Activated CD4-positive, alpha-beta T cell treated with anti-CD3 and anti-CD28 coated beads, Interleukin-2, amount 10 ng/mL, durations not matched to agents 7 days and 5 days (primary cell): ENCODE measurements around the gene ATXN1. TPM values are rescaled to one million over a fixed set of nuclear protein-coding genes. Genes with fewer than 3 reads are reported as not detected.
"Not testable (repeated sequence)": the region's sequence is repeated elsewhere in the genome, so short reads cannot be mapped to it uniquely, and the experiment has no call there.

Source experiments
- CTCF ChIA-PET: fragments of 350-600 bp; sonication (Branson Sonifier 250); formaldehyde crosslinking; loops from one replicate; lab custom pipeline; 2021; ENCODE audit warnings: antibody characterized with exemption; lab: Charles Lee
- POLR2A ChIA-PET: fragments of 350-600 bp; sonication (Branson Sonifier 250); formaldehyde crosslinking; loops from one replicate; lab custom pipeline; 2021; ENCODE audit warnings: antibody characterized with exemption; lab: Charles Lee
- DNase-seq: peaks from one replicate; pipeline ENCODE4 v3.0.0-alpha.2; 2020
- H3K27ac Mint-ChIP-seq: one replicate; pipeline ENCODE4 v1.8.0; 2021; ENCODE audit warnings: mild to moderate bottlenecking, moderate library complexity, mixed read lengths
- H3K27me3 Mint-ChIP-seq: one replicate; pipeline ENCODE4 v1.8.0; 2021; ENCODE audit warnings: mixed read lengths
- H3K36me3 Mint-ChIP-seq: one replicate; pipeline ENCODE4 v1.8.0; 2021; ENCODE audit warnings: low read depth, mixed read lengths
- H3K4me1 Mint-ChIP-seq: one replicate; pipeline ENCODE4 v1.8.0; 2021; ENCODE audit warnings: mixed read lengths
- H3K4me3 Mint-ChIP-seq: one replicate; pipeline ENCODE4 v1.8.0; 2021; ENCODE audit warnings: mild to moderate bottlenecking, moderate library complexity, mixed read lengths
- H3K9me3 Mint-ChIP-seq: one replicate; pipeline ENCODE4 v1.8.0; 2021; ENCODE audit warnings: mixed read lengths
- total RNA-seq, 2 experiments: library from RNA; stranded (reverse); gene quantifications; one replicate each; pipeline ENCODE4 v1.2.3, GENCODE V29; 2021

ATXN1 gene
- total RNA-seq, 2 experiments from 2014 or later: 36.0 to 40.4 TPM

GRCh38 chr6:16540383-16540782 lies 220.9 kb downstream of the ATXN1 start:
- H3K4me3 Mint-ChIP-seq, H3K9me3 Mint-ChIP-seq, H3K36me3 Mint-ChIP-seq, H3K4me1 Mint-ChIP-seq, POLR2A ChIA-PET, H3K27me3 Mint-ChIP-seq, H3K27ac Mint-ChIP-seq, DNase-seq: not testable (repeated sequence)
- CTCF ChIA-PET: interaction anchor here (0.6 to 1.5 kb wide), 4 partner anchors 12 to 424 kb away, joined by 3 to 4 read pairs (median 3); no protein-coding TSS in a partner anchor

DNA sequence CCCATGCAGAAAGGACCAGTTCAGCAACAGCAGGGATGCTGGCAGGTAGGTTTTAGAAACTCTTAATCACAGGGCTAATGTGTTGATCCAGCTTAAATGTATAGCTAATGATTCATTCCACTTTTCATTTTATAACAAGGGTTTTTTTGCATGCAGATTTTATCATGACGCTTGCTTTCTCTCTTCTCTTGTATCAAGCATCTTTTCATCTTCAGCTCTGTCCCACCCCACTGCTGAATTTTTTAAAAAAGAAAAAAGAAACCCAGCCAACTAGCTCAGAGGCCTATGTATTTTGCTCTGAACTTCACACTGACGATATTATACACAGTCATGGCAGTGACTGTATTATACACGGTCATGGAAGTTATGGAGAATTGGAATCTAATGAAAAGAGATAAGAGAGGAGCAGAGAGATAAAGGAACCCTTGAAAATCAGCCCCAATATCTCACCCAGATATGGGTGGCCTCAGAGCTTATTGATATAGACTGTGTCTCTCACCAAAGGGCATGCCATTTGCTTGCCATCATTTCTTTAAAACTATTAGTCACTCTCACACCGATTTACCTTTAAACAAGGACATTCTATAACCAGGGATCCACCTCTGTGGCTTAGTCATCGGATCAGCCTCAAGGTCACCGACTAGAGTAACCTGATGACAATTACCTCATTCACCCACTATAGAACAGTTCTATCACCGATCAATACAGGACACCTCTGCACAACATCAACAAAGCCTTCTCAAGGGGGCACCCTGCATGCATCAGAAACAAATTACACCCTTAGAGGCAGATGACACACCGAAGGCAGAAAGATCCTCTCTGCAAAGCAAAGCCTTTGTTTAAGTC lies 222.0 kb downstream of the ATXN1 start:
- Mint-ChIP-seq H3K27ac (no peak overlapping the region), H3K4me3 (no peak overlapping the region), H3K36me3 (no peaks in the 10 kb centered on the region), H3K4me1 (no peaks in the 10 kb centered on the region), H3K9me3 (no peaks in the 10 kb centered on the region), H3K27me3 (no peaks in the 10 kb centered on the region)
- DNase-seq: no peak
- CTCF ChIA-PET: no interaction called here
- POLR2A ChIA-PET: no interaction called here

- no peak overlapping the region for H3K4me3 Mint-ChIP-seq
- DNase-seq: no peak
- ChIA-PET POLR2A (no interaction called here), CTCF (no interaction called here)
- no peaks in the 10 kb centered on the region for H3K9me3 Mint-ChIP-seq
- no peak overlapping the region for H3K27ac Mint-ChIP-seq
- H3K4me1 Mint-ChIP-seq: peaks cover 4% of the 10 kb centered on the region
- no peaks in the 10 kb centered on the region for H3K27me3 Mint-ChIP-seq
- no peaks in the 10 kb centered on the region for H3K36me3 Mint-ChIP-seq
Observed at GRCh38 chr6:16535564-16535963, 225.7 kb downstream of the ATXN1 start.

GRCh38 chr6:16533721-16534136 lies 227.5 kb downstream of the ATXN1 start:
- H3K27me3 Mint-ChIP-seq: no peaks in the 10 kb centered on the region
- H3K4me3 Mint-ChIP-seq: no peak overlapping the region
- no peak overlapping the region for H3K27ac Mint-ChIP-seq
- DNase-seq: no peak
- H3K9me3 Mint-ChIP-seq: no peaks in the 10 kb centered on the region
- no peaks in the 10 kb centered on the region for H3K36me3 Mint-ChIP-seq
- ChIA-PET POLR2A (no interaction called here), CTCF (interaction anchor here (1.1 kb wide), 1 partner anchor 25 kb away, joined by 3 read pairs; no protein-coding TSS in a partner anchor)
- H3K4me1 Mint-ChIP-seq: peaks cover 4% of the 10 kb centered on the region

GRCh38 chr6:16533210-16533609 lies 228.1 kb downstream of the ATXN1 start:
- Mint-ChIP-seq H3K4me1 (peaks cover 4% of the 10 kb centered on the region), H3K4me3 (no peak overlapping the region), H3K27me3 (no peaks in the 10 kb centered on the region), H3K36me3 (no peaks in the 10 kb centered on the region), H3K9me3 (no peaks in the 10 kb centered on the region), H3K27ac (no peak overlapping the region)
- ChIA-PET POLR2A (no interaction called here), CTCF (interaction anchor here (1.1 kb wide), 1 partner anchor 25 kb away, joined by 3 read pairs; no protein-coding TSS in a partner anchor)
- no peak for DNase-seq

DNA sequence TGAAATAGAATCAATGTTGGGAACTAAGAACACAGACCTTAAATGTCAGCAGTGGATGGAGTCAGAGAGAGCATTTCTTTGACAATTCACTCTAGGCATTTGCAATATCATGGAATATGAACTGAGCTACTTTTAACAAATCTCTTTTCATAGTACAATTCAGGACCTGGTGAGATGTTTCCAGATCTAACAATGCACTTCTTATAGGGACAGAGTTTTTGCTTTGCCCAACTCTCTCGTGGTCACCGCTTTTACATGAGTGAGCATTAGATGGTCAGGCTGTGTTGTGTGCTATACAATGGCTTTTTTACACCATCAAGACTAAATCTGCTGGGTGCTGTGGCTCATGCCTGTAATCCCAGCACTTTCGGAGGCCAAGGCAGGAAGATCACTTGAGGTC lies 233.6 kb downstream of the ATXN1 start:
- ChIA-PET CTCF (interaction anchor here (0.9 kb wide), 1 partner anchor 16 kb away, joined by 3 read pairs; no protein-coding TSS in a partner anchor), POLR2A (no interaction called here)
- Mint-ChIP-seq H3K9me3 (peaks cover 4% of the 10 kb centered on the region), H3K4me3 (no peak overlapping the region), H3K36me3 (peaks cover 8% of the 10 kb centered on the region), H3K4me1 (peaks cover 6% of the 10 kb centered on the region), H3K27me3 (no peaks in the 10 kb centered on the region), H3K27ac (no peak overlapping the region)
- DNase-seq: no peak

DNA sequence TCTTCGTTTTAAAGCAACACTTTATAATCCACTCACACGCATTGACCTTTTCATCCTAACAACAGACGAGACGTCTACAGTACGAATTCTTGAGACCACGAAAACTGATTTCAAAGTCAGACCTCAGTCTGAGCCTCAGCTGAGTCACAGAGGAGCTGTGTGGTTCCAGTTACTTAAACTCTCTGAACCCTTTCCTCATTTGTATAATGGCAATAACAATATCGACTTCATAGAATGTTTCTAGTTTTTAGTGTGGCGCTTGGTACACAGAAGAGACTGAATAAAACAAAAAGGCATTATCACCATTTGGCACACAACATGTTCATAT lies 236.9 kb downstream of the ATXN1 start:
- H3K36me3 Mint-ChIP-seq: peaks cover 17% of the 10 kb centered on the region
- no peak for DNase-seq
- peaks cover 12% of the 10 kb centered on the region for H3K4me1 Mint-ChIP-seq
- ChIA-PET POLR2A (no interaction called here), CTCF (interaction anchor here (1.3 to 1.7 kb wide), 2 partner anchors 10 to 238 kb away, joined by 4 read pairs; no protein-coding TSS in a partner anchor)
- no peaks in the 10 kb centered on the region for H3K27me3 Mint-ChIP-seq
- peaks cover 4% of the 10 kb centered on the region for H3K9me3 Mint-ChIP-seq
- no peak overlapping the region for H3K27ac Mint-ChIP-seq
- H3K4me3 Mint-ChIP-seq: no peak overlapping the region

- ChIA-PET POLR2A (no interaction called here), CTCF (interaction anchor here (0.6 to 1.7 kb wide), 5 partner anchors 10 to 238 kb away, joined by 3 to 4 read pairs (median 4); no protein-coding TSS in a partner anchor)
- Mint-ChIP-seq H3K4me1 (peaks cover 15% of the 10 kb centered on the region), H3K27ac (no peak overlapping the region), H3K4me3 (no peak overlapping the region), H3K36me3 (peaks cover 17% of the 10 kb centered on the region), H3K27me3 (no peaks in the 10 kb centered on the region), H3K9me3 (peaks cover 4% of the 10 kb centered on the region)
- DNase-seq: no peak
Observed at GRCh38 chr6:16523606-16524379, 237.5 kb downstream of the ATXN1 start.

- Mint-ChIP-seq H3K27ac (no peak overlapping the region), H3K4me3 (no peak overlapping the region), H3K4me1 (peaks cover 23% of the 10 kb centered on the region), H3K27me3 (no peaks in the 10 kb centered on the region), H3K9me3 (peaks cover 4% of the 10 kb centered on the region), H3K36me3 (peaks cover 17% of the 10 kb centered on the region)
- ChIA-PET CTCF (interaction anchor here (0.7 to 1.1 kb wide), 3 partner anchors 12 to 196 kb away, joined by 3 to 4 read pairs (median 3); no protein-coding TSS in a partner anchor), POLR2A (no interaction called here)
- no peak for DNase-seq
Observed at GRCh38 chr6:16522937-16523336, 238.3 kb downstream of the ATXN1 start.

DNA sequence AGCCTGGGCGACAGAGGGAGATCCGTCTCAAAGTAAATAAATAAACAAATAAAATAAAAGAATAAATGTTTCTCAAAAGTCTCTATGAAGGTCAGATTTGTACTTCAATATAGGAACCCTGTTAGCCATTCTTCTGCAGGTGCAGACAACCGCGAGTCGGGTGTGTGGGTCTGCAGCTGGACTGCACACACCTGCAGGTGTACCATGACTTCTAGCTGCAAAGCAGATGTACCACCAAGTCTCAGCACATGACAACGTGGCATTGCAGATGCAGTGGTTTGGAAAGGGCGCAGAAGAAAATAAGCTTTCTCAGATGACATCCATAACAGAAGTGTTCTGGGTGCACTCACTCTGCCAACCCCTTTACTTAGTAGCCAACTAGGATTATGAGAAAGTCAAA lies 239.7 kb downstream of the ATXN1 start:
- H3K4me1 Mint-ChIP-seq: peaks cover 31% of the 10 kb centered on the region
- H3K4me3 Mint-ChIP-seq: no peak overlapping the region
- ChIA-PET POLR2A (no interaction called here), CTCF (no interaction called here)
- no peaks in the 10 kb centered on the region for H3K27me3 Mint-ChIP-seq
- peaks cover 4% of the 10 kb centered on the region for H3K9me3 Mint-ChIP-seq
- no peak for DNase-seq
- no peak overlapping the region for H3K27ac Mint-ChIP-seq
- peaks cover 18% of the 10 kb centered on the region for H3K36me3 Mint-ChIP-seq

DNA sequence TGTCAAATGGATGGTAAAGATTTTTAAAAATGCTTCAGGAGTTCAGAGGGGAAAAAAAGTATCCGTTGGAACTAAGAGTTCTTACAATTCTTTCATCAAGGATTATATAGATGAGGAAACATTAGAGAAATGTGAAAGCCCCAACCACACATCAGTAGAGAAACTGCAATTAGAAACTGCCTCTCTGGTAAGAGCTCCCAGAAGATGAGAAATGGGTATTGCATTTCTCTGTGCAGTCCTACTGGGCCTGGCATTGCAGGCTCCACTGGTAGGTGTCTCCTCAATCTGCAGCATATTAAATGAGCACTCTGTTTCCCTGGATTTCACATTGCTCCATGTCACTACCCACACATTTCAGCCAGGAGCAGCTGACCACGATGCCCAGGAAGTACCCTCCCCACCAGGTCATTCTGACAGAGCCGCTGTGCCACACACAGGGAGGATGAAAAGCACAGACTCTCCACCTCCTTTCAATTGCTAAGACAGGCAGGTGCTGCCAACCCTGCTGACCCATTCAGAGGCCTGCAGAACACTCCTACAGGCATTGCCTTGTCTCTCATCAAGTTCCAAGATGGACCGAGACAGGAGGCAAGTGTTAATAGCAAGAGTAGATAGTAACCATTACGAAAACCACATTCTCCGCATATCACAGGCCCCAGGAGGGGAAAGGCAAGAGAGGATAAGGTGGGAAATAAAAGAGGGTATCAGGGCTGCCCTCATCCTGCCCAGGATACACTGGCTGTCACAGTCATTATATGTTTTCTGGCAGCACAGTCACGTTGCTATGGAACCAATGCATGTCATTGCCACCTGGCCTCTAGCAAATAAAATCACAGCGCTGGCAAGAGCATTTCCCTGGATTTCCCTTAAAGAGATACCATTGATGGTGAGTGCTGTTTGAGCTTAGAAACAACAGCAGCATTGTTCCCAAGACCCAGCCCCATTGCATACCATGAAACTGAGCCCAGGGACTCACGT lies 241.7 kb downstream of the ATXN1 start:
- Mint-ChIP-seq H3K4me1 (peaks cover 34% of the 10 kb centered on the region), H3K27me3 (no peaks in the 10 kb centered on the region), H3K4me3 (no peak overlapping the region), H3K27ac (peak overlapping the region; percentile 64), H3K9me3 (no peaks in the 10 kb centered on the region), H3K36me3 (peaks cover 14% of the 10 kb centered on the region)
- POLR2A ChIA-PET: no interaction called here
- CTCF ChIA-PET: no interaction called here
- DNase-seq: no peak

DNA sequence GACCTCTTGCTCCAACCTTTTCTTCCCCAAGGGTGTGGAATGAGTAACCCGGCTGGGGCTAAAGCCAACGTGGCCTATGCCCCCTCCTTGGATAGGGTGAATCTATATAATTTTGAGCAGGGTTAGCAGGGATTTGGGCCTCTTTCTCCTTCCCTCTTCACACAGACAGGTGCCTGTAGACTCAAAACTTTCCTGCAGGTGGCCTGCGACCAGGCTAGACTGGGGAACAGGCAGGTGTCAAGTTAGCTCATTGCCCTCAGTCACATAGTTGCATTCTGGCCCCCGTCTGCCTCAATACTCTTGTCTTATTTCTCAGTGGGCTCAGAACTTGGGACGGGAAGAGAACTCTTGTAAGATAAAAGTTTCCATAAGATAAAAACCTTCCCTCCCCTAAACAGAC lies 243.0 kb downstream of the ATXN1 start:
- POLR2A ChIA-PET: no interaction called here
- peaks cover 43% of the 10 kb centered on the region for H3K4me1 Mint-ChIP-seq

More for the DNA sequence above, 243.0 kb downstream of the ATXN1 start:
- CTCF ChIA-PET: interaction anchor here (0.9 to 1.2 kb wide), 3 partner anchors 19 to 246 kb away, joined by 3 to 4 read pairs (median 3); no protein-coding TSS in a partner anchor
- no peak for DNase-seq
- H3K27me3 Mint-ChIP-seq: no peaks in the 10 kb centered on the region
- H3K4me3 Mint-ChIP-seq: no peak overlapping the region
- peaks cover 15% of the 10 kb centered on the region for H3K36me3 Mint-ChIP-seq
- peak overlapping the region; percentile 31 for H3K27ac Mint-ChIP-seq
- no peaks in the 10 kb centered on the region for H3K9me3 Mint-ChIP-seq
